NCI-H2171 treated with DMSO at 0.1 percent for 48 hours (cell line): Measurements from ENCODE around the gene ADGRG3.
"Not testable (repeated sequence)": the region's sequence is repeated elsewhere in the genome, so short reads cannot be mapped to it uniquely, and the experiment has no call there.

ENCODE experiments used
- DNase-seq: peaks from one replicate; lab custom pipeline; 2025; lab: John Stamatoyannopoulos, UW

ADGRG3 gene

DNA sequence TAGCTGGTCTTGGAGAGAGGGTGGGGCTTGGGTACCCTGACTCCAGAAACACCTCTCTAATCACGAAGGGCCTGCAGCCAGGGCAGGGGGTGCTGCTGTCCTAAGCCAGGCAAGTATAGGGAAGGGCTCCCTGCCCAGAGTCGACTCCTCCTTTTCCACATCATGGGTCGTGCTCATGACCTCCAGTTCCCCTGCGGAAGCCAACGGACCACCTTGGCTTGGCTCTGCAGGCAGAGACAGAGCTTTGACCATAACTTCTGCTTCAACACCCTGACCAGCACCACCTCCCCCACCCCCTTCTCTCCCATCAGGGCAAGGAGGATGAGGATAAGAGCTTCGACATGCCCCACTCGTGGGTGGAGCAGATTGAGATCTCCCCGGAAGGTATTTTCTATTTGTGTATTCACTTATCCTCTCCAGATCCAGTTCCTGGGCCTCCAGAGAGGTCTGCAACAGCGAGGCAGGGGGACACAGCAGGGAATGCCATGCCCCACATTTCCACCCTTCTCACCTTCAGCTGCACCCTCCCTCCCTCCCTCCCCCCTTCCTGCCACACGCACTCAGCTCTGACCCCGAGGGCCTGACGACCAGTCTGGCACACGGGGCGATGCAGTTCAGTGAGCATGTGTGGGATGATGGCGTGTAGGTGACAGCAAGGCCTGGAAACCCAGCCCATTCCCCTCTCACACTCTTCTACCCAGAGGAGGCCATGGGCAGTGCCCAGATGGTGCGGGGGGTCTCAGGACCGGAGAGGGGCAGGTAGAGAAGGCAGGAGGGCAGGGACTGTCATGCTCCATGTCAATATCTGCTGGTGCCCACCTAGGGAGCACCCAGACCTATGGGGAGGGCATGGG is 53.5 kb downstream of the ADGRG3 start:
- no peak for DNase-seq

GRCh38 chr16:57722210-57722499 is 54.0 kb downstream of the ADGRG3 start:
- no peak for DNase-seq

DNA sequence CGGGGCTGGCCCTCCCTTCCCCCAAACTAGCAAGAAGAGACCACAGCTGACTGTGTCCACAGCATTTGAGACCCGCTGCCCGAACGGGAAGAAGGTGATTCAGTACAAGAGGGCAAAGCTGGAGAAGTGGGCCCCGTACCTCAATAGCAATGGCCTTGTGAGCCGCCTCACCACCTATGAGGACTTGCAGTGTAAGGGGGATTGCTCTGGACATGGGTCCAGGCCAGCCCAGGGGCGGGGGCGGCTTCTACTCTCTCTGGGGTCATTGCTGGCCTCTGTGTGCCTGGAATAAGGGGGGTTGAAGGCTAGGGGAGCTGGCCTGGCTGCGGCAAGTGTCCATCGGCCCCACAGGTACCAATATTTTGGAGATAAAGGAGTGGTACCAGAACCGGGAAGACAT is 54.5 kb downstream of the ADGRG3 start:
- no peak for DNase-seq

- DNase-seq: no peak
These were observed 55.1 kb downstream of the ADGRG3 start for GRCh38 chr16:57723170-57723569.

DNA sequence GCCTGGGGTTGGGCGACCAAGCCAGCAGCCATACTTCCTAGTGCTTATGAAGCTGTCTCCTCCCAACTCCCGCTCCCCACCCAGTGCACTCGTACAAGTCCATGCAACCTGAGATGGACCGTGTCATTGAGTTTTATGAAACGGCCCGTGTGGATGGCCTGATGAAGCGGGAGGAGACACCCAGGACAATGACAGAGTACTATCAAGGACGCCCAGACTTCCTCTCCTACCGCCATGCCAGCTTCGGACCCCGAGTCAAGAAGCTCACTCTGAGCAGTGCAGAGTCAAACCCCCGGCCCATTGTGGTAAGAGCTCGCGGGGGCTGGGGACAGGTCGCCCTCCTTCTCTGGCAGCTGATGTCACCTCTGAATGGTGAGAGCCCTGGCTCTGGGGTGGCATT is 56.4 kb downstream of the ADGRG3 start:
- DNase-seq: no peak

DNA sequence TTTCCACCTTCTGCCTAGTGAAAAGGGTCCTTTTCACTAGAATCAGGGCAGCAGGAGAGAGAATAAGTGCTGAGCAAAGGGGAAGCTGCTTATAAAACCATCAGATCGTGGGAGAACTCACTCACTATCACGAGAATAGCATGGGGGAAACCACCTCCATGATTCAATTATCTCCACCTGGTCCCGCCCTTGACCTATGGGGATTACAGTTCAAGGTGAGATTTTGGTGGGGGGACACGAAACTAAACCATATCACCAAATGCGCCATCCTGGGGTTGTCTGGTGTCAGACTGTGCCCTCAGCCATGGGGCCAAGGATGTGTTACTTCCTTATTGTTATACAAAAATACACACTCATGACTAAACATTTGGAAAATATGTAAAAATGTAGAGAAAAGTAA is 57.0 kb downstream of the ADGRG3 start:
- DNase-seq: no peak

DNA sequence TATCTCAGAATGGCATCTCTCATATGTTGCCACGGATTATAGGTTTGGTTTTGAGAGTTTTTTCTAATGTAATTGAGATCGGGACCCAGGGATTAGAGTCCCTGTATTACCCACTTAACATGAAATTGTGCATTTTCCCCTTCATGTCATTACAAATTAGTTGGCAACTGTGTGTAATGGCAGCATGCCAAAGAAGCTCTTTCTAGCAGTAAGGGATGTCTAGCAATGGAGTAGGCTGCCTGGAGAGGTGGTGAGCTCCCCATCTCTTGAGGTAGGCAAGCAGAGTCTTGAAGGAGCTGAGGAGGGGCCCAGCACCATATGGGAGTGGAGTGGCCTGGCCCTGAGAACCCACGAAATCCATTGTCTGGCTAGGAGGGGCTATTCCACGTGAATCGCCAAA is 57.4 kb downstream of the ADGRG3 start:
- DNase-seq: peak; percentile 21

GRCh38 chr16:57725976-57726375 is 57.9 kb downstream of the ADGRG3 start:
- DNase-seq: no peak

DNA sequence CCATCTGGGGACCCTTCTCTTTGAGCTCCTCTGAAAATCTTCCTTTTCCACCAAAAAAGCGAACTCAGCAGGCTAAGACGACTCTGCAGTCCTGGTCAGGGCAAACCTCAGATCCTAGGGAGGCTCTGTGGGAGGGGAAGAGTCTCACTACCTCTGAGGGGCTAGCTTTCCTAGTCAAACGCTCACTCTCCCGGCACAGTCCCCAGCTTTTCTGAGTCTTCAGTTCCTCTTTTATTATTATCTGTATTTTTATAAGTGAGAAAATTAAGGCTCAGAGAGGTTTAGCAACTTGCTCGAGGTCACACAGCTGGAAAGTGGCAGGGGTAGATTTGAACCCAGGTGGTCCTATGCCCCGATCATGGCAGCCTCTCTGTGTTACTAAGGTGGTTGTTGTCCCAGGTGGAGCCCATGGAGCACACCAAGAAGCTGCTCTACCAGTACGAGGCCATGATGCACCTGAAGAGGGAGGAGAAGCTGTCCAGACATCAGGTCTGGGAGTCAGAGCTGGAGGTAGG is 58.4 kb downstream of the ADGRG3 start:
- no peak for DNase-seq

DNA sequence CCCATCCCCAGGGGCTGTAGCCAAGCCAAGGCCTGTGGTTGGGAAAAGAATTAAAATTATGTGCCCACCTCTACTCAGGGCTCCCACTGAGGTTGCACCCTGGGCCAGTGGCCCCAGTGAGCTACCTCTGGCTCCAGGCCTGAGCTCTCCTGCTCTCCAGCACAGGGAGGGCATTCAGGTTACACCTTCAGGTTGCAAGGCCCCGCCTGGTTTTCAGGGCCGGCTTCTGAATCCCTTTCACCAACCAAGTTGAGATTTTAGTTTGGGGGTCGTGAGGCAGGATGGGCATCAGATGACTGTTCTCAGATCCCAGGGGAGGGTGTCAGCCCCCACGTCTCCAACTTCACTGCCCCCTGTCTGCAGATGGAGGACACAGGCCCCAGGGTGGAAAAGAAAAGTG is 59.5 kb downstream of the ADGRG3 start:
- DNase-seq: no peak

- no peak for DNase-seq
These were observed 60.5 kb downstream of the ADGRG3 start for GRCh38 chr16:57728336-57729181.

GRCh38 chr16:57729182-57729484 is 61.0 kb downstream of the ADGRG3 start:
- DNase-seq: no peak

GRCh38 chr16:57729852-57730251 is 61.7 kb downstream of the ADGRG3 start:
- DNase-seq: not testable (repeated sequence)

DNA sequence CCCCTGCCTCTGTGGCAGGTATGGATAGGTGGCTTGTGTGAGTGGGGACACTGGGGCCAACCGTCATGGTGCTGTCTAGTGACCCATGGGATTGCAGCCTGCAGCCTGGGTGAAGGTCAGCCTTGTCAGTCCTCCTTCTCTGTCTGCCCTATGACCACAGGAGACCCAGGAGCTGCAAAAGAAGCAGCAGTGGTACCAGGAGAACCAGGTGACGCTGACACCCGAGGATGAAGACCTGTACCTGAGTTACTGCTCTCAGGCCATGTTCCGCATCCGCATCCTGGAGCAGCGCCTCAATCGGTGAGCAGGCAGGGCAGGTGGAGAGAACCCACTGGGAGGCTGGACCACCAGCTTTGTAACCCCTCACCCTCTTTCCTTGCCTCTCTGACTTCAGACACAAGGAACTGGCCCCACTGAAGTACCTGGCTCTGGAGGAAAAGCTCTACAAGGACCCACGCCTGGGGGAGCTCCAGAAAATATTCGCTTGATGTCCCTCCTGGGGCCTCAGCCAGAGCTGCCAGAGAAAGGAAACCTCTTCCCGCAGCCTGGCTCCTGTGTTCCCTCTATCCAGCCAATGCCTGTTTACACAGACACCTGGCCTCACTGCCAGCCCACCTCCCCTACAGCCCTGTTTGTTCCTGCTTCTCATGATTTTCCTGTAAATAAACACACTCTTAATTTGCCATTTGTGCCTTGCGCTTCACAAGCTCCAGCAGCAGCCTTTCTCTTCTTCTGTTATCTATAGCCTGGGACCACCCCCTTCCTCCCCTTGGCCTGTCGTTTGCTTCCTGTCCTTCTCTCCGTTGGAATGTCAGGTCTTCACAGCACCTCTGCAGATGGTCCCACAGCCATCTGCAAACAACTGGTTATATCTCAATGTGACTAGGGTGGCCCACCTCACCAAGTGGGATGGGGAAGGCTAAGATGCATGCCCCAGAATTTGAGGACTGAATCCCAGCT is 62.9 kb downstream of the ADGRG3 start:
- no peak for DNase-seq

GRCh38 chr16:57732037-57732436 is 63.9 kb downstream of the ADGRG3 start:
- no peak for DNase-seq

DNA sequence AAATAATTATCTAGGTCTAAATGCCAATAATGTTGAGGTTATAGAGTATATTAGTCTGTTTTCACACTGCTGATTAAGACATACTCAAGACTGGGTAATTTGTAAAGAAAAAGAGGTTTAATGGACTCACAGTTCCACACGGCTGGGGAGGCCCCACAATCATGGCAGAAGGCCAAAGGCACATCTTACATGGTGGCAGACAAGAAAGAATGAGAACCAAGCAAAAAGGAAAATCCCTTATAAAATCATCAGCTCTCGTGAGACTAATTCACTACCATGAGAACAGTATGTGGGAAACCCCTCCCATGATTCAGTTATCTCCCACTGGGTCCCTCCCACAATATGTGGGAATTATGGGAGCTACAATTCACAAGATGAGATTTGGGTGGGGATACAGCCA is 64.6 kb downstream of the ADGRG3 start:
- no peak for DNase-seq

GRCh38 chr16:57734308-57734924 is 66.3 kb downstream of the ADGRG3 start:
- DNase-seq: no peak

GRCh38 chr16:57734925-57735754 is 67.0 kb downstream of the ADGRG3 start:
- peak; percentile 100 for DNase-seq

- DNase-seq: peak; percentile 42
These were observed 67.8 kb downstream of the ADGRG3 start, which contains the start of gene KATNB1 for GRCh38 chr16:57735755-57736418. Gene KATNB1, plus strand, starts transcription at chr16:57735770. Its CDS starts 1,474 bp downstream, at chr16:57737244.
